Liver (tissue), 9 donors: ENCODE results near the gene HS3ST2. TPM values are rescaled to one million over a fixed set of nuclear protein-coding genes. Genes with fewer than 3 reads are reported as not detected.

Experiments
- DNase-seq: peaks from one replicate; pipeline ENCODE4 v3.0.0-alpha.2; 2017; ENCODE audit warnings: low spot score
- H3K27ac ChIP-seq, 2 donors: one replicate each; pipeline ENCODE4 v1.7.0; 2013; ENCODE audit warnings: inconsistent platforms in 2 of 2, low read length in 2 of 2, control low read depth in 1 of 2, low read depth in 1 of 2, mild to moderate bottlenecking in 1 of 2
- H3K27me3 ChIP-seq, 4 donors: one replicate each; pipeline versions ENCODE4 v1.6.1 to v1.7.0; 2013; ENCODE audit warnings: low read length in 3 of 4, inconsistent platforms in 1 of 4, mild to moderate bottlenecking in 1 of 4, moderate library complexity in 1 of 4; ENCODE audit not compliant: control insufficient read depth in 4 of 4, insufficient read depth in 4 of 4
- H3K36me3 ChIP-seq, 4 donors: one replicate each; pipeline versions ENCODE4 v1.6.1 to v1.7.0; 2013; ENCODE audit warnings: low read length in 3 of 4, mild to moderate bottlenecking in 3 of 4, low read depth in 1 of 4, moderate library complexity in 1 of 4; ENCODE audit not compliant: control insufficient read depth in 4 of 4, insufficient read depth in 3 of 4
- H3K4me1 ChIP-seq, 4 donors: one replicate each; pipeline versions ENCODE4 v1.6.1 to v1.7.0; 2013; ENCODE audit warnings: low read length in 3 of 4, mild to moderate bottlenecking in 3 of 4, moderate library complexity in 1 of 4; ENCODE audit not compliant: control insufficient read depth in 4 of 4, insufficient read depth in 4 of 4
- H3K4me3 ChIP-seq, 3 donors: one replicate each; pipeline versions ENCODE4 v1.6.1 to v1.7.0; 2013; ENCODE audit warnings: low read length in 3 of 3, control low read depth in 1 of 3, low read depth in 1 of 3, mild to moderate bottlenecking in 1 of 3
- H3K9ac ChIP-seq, 2 donors: one replicate each; pipeline ENCODE4 v1.7.0; 2013; ENCODE audit warnings: low read length in 2 of 2, mild to moderate bottlenecking in 2 of 2, moderate library complexity in 2 of 2, control low read depth in 1 of 2, low read depth in 1 of 2
- H3K9me3 ChIP-seq, 4 donors: one replicate each; pipeline versions ENCODE4 v1.6.1 to v1.7.0; 2013; ENCODE audit warnings: low read length in 3 of 4; ENCODE audit not compliant: control insufficient read depth in 4 of 4
- ATF3 ChIP-seq: IDR thresholded peaks from 2 replicates; pipeline ENCODE4 v1.6.1; 2016; ENCODE audit warnings: antibody characterized with exemption
- EGR1 ChIP-seq, 2 donors: IDR thresholded peaks; 2 replicates each; pipeline ENCODE4 v1.6.1; 2016 to 2018; ENCODE audit warnings: antibody characterized with exemption in 2 of 2, low read depth in 2 of 2
- FOXA1 ChIP-seq: IDR thresholded peaks from 2 replicates; pipeline ENCODE4 v1.6.1; 2016; ENCODE audit warnings: antibody characterized with exemption
- GABPA ChIP-seq, 2 donors: IDR thresholded peaks in 1 of 2; conservative IDR thresholded peaks in 1 of 2; 2 replicates each; pipeline ENCODE4 v1.6.1; 2016; ENCODE audit warnings: antibody characterized with exemption in 2 of 2, mild to moderate bottlenecking in 1 of 2, moderate library complexity in 1 of 2
- HNF4A ChIP-seq, 2 donors: conservative IDR thresholded peaks; 2 replicates each; pipeline ENCODE4 v1.6.1; 2016; ENCODE audit warnings: antibody characterized with exemption in 2 of 2, mild to moderate bottlenecking in 2 of 2
- HNF4G ChIP-seq: IDR thresholded peaks from 2 replicates; pipeline ENCODE4 v1.6.1; 2016; ENCODE audit warnings: antibody characterized with exemption
- JUND ChIP-seq, 2 donors: IDR thresholded peaks; 2 replicates each; pipeline ENCODE4 v1.6.1; 2016; ENCODE audit warnings: antibody characterized with exemption in 2 of 2
- MAX ChIP-seq: IDR thresholded peaks from 2 replicates; pipeline ENCODE4 v1.6.1; 2016; ENCODE audit warnings: antibody characterized with exemption
- NR2F2 ChIP-seq: IDR thresholded peaks from 2 replicates; pipeline ENCODE4 v1.6.1; 2016; ENCODE audit warnings: antibody characterized with exemption
- RAD21 ChIP-seq, 2 donors: IDR thresholded peaks; 2 replicates each; pipeline ENCODE4 v1.6.1; 2016; ENCODE audit warnings: antibody characterized with exemption in 2 of 2, mild to moderate bottlenecking in 2 of 2
- RXRA ChIP-seq, 2 donors: IDR thresholded peaks; 2 replicates each; pipeline ENCODE4 v1.6.1; 2017 to 2018; ENCODE audit warnings: antibody characterized with exemption in 2 of 2, mild to moderate bottlenecking in 1 of 2
- TAF1 ChIP-seq: conservative IDR thresholded peaks from 2 replicates; pipeline ENCODE4 v1.6.1; 2016; ENCODE audit warnings: antibody characterized with exemption, mild to moderate bottlenecking
- YY1 ChIP-seq: IDR thresholded peaks from 2 replicates; pipeline ENCODE4 v1.6.1; 2016; ENCODE audit warnings: antibody characterized with exemption, mild to moderate bottlenecking
- WGBS: extraction: QIAGEN DNeasy Blood & Tissue Kit; methylation state at CpG from one replicate; pipeline ENCODE4 v1.1.7; 2013; 5-methylcytosine and 5-hydroxymethylcytosine counted together
- polyA plus RNA-seq, 2 donors: library from polyadenylated mRNA; stranded (reverse) in 1 of 2; unstranded in 1 of 2; fragments of 200-250 nt in 1 of 2; fragments of >200 nt in 1 of 2; fragmentation: Nextera tagmentation in 1 of 2; extraction: Ambion mirVana in 1 of 2; gene quantifications; one replicate each; pipeline versions ENCODE4 v1.2.1 to v1.2.3, GENCODE V29; 2013 to 2015
- total RNA-seq, 2 donors: library from RNA; depleted of rRNA; stranded (reverse); fragments of >200 nt; gene quantifications; one replicate each; pipeline ENCODE4 v1.2.3, GENCODE V29; 2014
- TF ChIP-seq, protein P1 (sequence below): IDR thresholded peaks from 2 replicates; pipeline ENCODE4 v1.6.1; 2016; ENCODE audit warnings: antibody characterized with exemption
- TF ChIP-seq, protein P2 (sequence below): IDR thresholded peaks from 2 replicates; pipeline ENCODE4 v1.6.1; 2016; ENCODE audit warnings: antibody characterized with exemption, mild to moderate bottlenecking
- donor health status: healthy.
- donor health status: healthy.
- donor health status: healthy.
- donor health status: healthy.
- donor health status: healthy.

The HS3ST2 gene
- under 1 TPM; 0.08 to 0.14 TPM for total RNA-seq
- polyA plus RNA-seq = under 1 TPM in 1 of 2 donors, not detected in 1; 0.09 TPM

DNA sequence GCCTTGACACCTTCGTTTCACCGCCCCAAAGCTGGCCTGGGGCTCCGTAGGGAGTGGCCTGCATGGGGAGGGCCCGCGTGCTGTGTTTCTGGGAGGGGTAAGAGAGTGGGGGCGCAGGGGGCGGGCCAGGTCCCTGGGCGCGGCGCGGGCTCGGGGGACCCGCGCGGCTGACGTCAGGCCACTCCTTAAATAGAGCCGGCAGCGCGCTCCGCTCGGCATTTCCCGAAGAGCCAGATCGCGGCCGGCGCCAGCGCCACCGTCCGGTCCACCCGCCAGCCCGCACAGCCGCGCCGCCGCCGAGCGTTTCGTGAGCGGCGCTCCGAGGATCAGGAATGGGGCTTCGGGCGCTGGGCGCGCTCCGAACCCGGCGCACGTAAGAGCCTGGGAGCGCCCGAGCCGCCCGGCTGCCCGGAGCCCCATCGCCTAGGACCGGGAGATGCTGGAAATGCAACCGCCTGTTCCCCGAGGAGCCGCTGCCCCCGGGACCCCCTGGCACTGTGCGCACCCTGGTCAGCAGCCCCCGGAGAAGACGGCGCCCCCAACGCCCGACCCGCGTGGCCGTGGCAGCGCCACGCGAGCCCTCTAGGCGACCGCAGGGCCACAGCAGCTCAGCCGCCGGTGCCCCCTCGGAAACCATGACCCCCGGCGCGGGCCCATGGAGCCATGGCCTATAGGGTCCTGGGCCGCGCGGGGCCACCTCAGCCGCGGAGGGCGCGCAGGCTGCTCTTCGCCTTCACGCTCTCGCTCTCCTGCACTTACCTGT, at the start of gene HS3ST2:
TSS of gene HS3ST2 (plus strand) at position 215 of the 763 bp plus-strand sequence. CDS start at position 664, 449 bp downstream.
- H3K9me3 ChIP-seq = no peaks in the 10 kb centered on the region
- H3K36me3 ChIP-seq = no peaks in the 10 kb centered on the region
- peaks cover 6 to 17% (median 10%) of the 10 kb centered on the region in 4 donors for H3K27me3 ChIP-seq
- 4% methylated on average over 90 of the region's 90 CpGs for WGBS
- no peak within 1 kb of the TSS for H3K9ac ChIP-seq
- peak within 1 kb of the TSS in 1 of 3 donors; percentile 20 for H3K4me3 ChIP-seq
- H3K4me1 ChIP-seq = peaks cover 5 to 15% (median 9%) of the 10 kb centered on the region in 4 donors
- no peak within 1 kb of the TSS for H3K27ac ChIP-seq
- DNase-seq = no peak
- TF ChIP-seq, protein P1, sequence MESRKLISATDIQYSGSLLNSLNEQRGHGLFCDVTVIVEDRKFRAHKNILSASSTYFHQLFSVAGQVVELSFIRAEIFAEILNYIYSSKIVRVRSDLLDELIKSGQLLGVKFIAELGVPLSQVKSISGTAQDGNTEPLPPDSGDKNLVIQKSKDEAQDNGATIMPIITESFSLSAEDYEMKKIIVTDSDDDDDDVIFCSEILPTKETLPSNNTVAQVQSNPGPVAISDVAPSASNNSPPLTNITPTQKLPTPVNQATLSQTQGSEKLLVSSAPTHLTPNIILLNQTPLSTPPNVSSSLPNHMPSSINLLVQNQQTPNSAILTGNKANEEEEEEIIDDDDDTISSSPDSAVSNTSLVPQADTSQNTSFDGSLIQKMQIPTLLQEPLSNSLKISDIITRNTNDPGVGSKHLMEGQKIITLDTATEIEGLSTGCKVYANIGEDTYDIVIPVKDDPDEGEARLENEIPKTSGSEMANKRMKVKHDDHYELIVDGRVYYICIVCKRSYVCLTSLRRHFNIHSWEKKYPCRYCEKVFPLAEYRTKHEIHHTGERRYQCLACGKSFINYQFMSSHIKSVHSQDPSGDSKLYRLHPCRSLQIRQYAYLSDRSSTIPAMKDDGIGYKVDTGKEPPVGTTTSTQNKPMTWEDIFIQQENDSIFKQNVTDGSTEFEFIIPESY = no peak
- TF ChIP-seq FOXA1 (no peak), EGR1 (IDR thresholded peaks at IDR 0.05; ENCODE audit: low read depth in 2 of 2) (no peak), HNF4G (no peak), HNF4A (conservative IDR thresholded peaks at IDR 0.05) (no peak), GABPA (IDR thresholded peaks at IDR 0.05 in 1 of 2, conservative IDR thresholded peaks at IDR 0.05 in 1 of 2) (no peak), ATF3 (no peak), YY1 (no peak), RAD21 (IDR thresholded peaks at IDR 0.05) (no peak)

DNA sequence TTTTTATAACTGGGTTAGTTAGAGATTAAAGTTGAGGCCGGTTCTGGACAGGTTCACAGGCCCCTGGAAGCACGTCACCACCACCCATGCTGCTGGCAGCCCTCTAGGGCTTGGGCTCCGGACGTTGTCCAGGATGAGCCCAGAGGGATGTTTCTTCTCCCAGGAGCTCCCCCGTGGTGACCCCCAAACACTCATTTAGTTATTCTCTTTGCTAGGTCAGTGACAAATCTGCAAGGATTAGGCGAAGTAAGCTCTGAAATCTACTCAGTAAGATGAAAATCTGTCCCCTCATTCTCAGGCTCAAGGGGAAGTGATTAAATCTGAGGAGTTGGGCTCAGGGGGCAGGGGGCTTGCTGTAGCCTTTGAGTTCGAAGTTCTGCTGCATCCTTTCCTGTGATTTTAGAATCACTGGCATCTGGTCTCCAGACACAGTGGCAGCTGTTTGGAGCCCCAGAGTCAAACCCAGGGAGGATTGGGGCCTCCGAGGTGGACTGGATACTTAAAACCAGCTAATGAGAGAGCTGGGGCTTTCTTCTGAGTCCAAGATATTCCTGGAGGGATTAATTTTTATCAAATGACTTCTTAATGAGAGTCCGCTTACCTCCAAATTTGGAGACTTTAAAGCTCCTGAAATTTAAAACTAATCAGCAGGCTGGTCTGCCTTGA, 49.2 kb upstream of the HS3ST2 start:
- TF ChIP-seq, protein P2, sequence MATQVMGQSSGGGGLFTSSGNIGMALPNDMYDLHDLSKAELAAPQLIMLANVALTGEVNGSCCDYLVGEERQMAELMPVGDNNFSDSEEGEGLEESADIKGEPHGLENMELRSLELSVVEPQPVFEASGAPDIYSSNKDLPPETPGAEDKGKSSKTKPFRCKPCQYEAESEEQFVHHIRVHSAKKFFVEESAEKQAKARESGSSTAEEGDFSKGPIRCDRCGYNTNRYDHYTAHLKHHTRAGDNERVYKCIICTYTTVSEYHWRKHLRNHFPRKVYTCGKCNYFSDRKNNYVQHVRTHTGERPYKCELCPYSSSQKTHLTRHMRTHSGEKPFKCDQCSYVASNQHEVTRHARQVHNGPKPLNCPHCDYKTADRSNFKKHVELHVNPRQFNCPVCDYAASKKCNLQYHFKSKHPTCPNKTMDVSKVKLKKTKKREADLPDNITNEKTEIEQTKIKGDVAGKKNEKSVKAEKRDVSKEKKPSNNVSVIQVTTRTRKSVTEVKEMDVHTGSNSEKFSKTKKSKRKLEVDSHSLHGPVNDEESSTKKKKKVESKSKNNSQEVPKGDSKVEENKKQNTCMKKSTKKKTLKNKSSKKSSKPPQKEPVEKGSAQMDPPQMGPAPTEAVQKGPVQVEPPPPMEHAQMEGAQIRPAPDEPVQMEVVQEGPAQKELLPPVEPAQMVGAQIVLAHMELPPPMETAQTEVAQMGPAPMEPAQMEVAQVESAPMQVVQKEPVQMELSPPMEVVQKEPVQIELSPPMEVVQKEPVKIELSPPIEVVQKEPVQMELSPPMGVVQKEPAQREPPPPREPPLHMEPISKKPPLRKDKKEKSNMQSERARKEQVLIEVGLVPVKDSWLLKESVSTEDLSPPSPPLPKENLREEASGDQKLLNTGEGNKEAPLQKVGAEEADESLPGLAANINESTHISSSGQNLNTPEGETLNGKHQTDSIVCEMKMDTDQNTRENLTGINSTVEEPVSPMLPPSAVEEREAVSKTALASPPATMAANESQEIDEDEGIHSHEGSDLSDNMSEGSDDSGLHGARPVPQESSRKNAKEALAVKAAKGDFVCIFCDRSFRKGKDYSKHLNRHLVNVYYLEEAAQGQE = no peak
- TF ChIP-seq ATF3 = no peak
- no peak for TF ChIP-seq JUND (IDR thresholded peaks at IDR 0.05)
- no peak for TF ChIP-seq NR2F2
- TF ChIP-seq HNF4G = no peak
- TF ChIP-seq FOXA1 = no peak
- TF ChIP-seq RAD21 (IDR thresholded peaks at IDR 0.05) = no peak
- TF ChIP-seq TAF1 = no peak
- TF ChIP-seq MAX = no peak
- TF ChIP-seq RXRA (IDR thresholded peaks at IDR 0.05) = no peak
- TF ChIP-seq, protein P1 = no peak
- TF ChIP-seq YY1 = no peak
- no peak for TF ChIP-seq GABPA (IDR thresholded peaks at IDR 0.05 in 1 of 2, conservative IDR thresholded peaks at IDR 0.05 in 1 of 2)
- DNase-seq = no peak

More for the DNA sequence above, 49.2 kb upstream of the HS3ST2 start:
- H3K4me3 ChIP-seq = no peak overlapping the region
- no peaks in the 10 kb centered on the region for H3K27me3 ChIP-seq
- 53% methylated on average over 9 of the region's 9 CpGs for WGBS
- no peaks in the 10 kb centered on the region for H3K9me3 ChIP-seq
- H3K4me1 ChIP-seq = no peaks in the 10 kb centered on the region
- no peak overlapping the region for H3K27ac ChIP-seq
- no peak overlapping the region for H3K9ac ChIP-seq
- no peaks in the 10 kb centered on the region for H3K36me3 ChIP-seq
